GM13977 (cell line): ENCODE results near the gene PPP2R5E.

Experiments used
- DNase-seq: peaks from one replicate; pipeline ENCODE4 v3.0.0; 2012; ENCODE audit warnings: low spot score
- CTCF ChIP-seq: IDR thresholded peaks from 2 replicates; pipeline ENCODE4 v1.5.1; 2012; ENCODE audit warnings: mild to moderate bottlenecking, control low read depth; ENCODE audit not compliant: insufficient read depth; ENCODE audit errors: extremely low read depth, missing control alignments
- in situ Hi-C: fragments of 300-500 bp; cut with MboI; formaldehyde crosslinking; loops from one replicate; pipeline ENCODE4 v1.12.0; 2022; ENCODE audit warnings: low sequenced_read_pairs, low pct_unique_long_range_greater_than_20kb, mixed read lengths, inconsistent platforms; ENCODE audit not compliant: unreplicated experiment

PPP2R5E gene

DNA sequence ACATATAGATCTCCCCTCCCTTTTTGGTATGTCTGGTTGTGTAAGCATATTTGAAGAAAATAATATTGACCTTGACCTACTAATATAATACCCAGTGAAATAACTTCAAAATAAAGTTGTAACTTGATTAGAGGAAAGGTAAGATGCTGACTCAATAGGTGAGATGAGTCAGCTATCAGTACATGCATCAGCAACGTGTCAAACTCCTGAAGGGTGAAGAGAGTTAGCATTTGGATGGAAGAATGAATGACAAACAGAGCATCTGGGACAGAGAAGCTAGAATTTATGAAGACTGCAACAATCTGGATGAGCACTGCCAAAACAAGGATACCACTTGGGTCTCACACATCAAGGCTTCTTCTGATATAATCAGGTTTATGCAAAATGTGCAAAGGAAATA is 74.9 kb downstream of the PPP2R5E start:
- TF ChIP-seq CTCF, result no peak
- in situ Hi-C loops, result no loop called here
- DNase-seq, result no peak

DNA sequence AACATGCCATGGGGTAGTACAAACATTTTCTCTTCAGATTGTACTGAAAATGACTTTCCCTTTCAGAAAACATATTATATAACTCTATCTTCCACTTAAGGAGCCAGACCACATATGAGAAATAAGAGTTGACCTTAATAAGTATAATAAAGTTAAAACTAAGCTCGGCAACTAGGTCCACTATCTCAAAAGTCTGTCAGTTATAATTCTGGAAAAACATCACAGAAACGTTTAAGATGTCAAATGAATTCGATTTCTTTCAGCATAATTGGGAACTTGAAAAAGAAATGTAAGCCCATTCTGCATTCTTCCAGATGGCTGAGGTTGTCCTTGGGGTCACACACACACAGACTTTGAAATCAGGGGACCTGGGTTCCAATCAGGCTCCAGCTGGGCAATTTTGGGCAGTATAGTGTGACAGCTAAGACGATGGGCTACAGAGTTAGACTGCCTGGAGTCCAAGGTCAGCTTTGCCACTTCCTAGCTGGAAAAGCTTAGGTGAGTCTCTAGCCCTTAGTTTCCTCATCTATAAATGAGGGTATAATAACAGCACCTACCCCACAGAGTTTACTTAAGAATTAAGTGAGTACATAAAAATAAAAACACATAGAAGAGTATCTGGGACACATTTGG is 75.6 kb downstream of the PPP2R5E start:
- TF ChIP-seq CTCF, result no peak
- DNase-seq, result no peak

GRCh38 chr14:63465347-63465746 is 77.8 kb downstream of the PPP2R5E start:
- no peak for DNase-seq
- in situ Hi-C loops, result no loop called here
- no peak for TF ChIP-seq CTCF

More for the DNA sequence above, 75.6 kb downstream of the PPP2R5E start:
- in situ Hi-C loops, result no loop called here

DNA sequence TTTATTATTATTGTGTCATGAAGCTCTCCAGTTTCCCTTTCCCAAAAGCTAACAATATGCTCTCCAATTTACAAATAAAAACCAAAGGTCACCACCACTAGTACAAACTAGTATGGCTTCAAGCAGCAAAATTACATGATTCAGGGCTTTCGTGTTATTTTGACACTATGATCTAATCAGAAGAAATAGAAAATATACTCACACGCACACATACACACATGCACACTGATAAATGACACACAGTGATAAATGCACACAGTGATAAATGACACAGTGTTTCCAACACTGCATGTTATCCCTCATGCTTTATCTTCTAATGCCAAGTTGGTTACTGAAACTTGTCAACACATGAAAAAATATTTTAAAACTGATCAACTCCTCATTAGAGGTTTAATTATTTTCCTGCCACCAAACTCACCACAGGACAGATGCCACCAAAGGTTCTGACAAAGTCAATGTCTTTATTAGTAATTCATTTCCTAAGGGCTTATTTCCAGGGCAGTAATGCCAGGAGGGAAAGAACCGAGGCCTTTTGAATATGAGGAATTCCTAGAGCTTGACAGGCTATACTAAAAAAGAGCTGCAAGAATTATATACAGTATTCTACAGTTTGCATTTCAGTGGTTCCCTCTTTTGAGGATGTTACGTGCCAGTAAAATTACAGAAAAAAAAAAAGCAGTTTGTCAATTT is 82.4 kb downstream of the PPP2R5E start:
- DNase-seq, result no peak
- in situ Hi-C loops, result no loop called here
- no peak for TF ChIP-seq CTCF

GRCh38 chr14:63459738-63460137 is 83.4 kb downstream of the PPP2R5E start:
- DNase-seq, result no peak
- in situ Hi-C loops, result no loop called here

DNA sequence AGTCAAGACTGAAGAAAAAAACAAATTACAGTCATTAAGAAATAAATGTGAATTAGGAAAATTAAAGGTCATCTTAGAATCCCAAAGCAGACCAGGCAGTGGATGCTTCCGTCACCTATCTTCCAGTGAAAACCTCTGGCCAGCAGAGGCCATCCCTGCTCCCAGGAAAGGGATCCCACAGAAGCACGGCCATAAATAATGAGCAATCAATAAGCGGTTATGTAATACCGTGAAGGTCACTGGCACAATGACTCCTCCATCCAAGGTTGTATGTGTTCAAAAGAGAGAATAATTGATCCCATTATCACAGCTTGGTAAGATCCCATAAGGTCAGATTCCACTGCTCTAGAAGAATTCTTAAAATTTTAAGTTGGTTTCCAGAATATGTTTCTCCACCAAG is 85.7 kb downstream of the PPP2R5E start:
- TF ChIP-seq CTCF, result no peak
- no peak for DNase-seq
- in situ Hi-C loops, result no loop called here

More at GRCh38 chr14:63459738-63460137, 83.4 kb downstream of the PPP2R5E start:
- no peak for TF ChIP-seq CTCF
